SK-N-SH treated with all-trans-retinoic acid at 6 μM for 48 hours (cell line): ENCODE data around the gene PEX16.

ENCODE experiments used
- ARNTL ChIP-seq: fragments of 450-650 bp; formaldehyde crosslinking; IDR thresholded peaks from 2 replicates; pipeline ENCODE4 v1.5.0; 2020; ENCODE audit warnings: low read depth, mild to moderate bottlenecking, moderate library complexity, borderline replicate concordance
- CREB5 ChIP-seq: fragments of 250-450 bp; sonication (Bioruptor Pico); IDR thresholded peaks from 2 replicates; pipeline ENCODE4 v1.5.1; 2020; ENCODE audit warnings: low read depth, mild to moderate bottlenecking, moderate library complexity
- ISL1 ChIP-seq: fragments of 250-450 bp; sonication (Bioruptor Pico); IDR thresholded peaks from 2 replicates; pipeline ENCODE4 v2.1.2; 2022; ENCODE audit warnings: mild to moderate bottlenecking, moderate library complexity
- PATZ1 ChIP-seq: fragments of 250-450 bp; sonication (Bioruptor Pico); IDR thresholded peaks from 2 replicates; pipeline ENCODE4 v1.8.0; 2020; ENCODE audit warnings: mild to moderate bottlenecking, moderate library complexity, borderline replicate concordance
- TF ChIP-seq, protein P1 (sequence below): fragments of 250-450 bp; sonication (Bioruptor Pico); IDR thresholded peaks from 2 replicates; pipeline ENCODE4 v1.5.0; 2020; ENCODE audit warnings: mild to moderate bottlenecking, moderate library complexity
- TF ChIP-seq, protein P2 (sequence below): fragments of 250-450 bp; sonication (Bioruptor Pico); IDR thresholded peaks from 2 replicates; pipeline ENCODE4 v1.8.0; 2021; ENCODE audit warnings: low read depth, mild to moderate bottlenecking, moderate library complexity, borderline replicate concordance

DNA sequence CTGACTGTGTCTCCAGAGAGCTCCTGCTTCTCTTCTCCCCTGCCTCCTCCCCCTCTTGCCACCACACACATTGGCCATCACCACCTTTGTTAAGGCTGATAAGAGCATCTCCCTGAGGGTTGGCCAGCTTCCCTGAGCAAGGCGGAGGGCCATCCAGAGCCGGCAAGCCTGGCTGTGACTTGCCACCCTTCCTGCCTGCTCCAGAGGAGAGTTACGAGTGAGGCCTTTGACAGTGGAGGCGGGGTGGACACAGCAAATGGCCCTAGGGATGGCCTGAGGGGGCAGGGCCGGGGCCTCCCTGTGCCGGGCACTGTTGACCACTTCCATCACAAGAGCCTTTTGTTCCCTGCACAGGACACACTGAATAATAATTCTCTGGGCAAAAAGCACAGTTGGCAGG is 16.1 kb downstream of the PEX16 start:
- TF ChIP-seq CREB5 (CRISPR knock-in tag) (no peak), ISL1 (no peak), PATZ1 (CRISPR knock-in tag) (no peak), ARNTL (CRISPR knock-in tag) (no peak)
- TF ChIP-seq, protein P1, sequence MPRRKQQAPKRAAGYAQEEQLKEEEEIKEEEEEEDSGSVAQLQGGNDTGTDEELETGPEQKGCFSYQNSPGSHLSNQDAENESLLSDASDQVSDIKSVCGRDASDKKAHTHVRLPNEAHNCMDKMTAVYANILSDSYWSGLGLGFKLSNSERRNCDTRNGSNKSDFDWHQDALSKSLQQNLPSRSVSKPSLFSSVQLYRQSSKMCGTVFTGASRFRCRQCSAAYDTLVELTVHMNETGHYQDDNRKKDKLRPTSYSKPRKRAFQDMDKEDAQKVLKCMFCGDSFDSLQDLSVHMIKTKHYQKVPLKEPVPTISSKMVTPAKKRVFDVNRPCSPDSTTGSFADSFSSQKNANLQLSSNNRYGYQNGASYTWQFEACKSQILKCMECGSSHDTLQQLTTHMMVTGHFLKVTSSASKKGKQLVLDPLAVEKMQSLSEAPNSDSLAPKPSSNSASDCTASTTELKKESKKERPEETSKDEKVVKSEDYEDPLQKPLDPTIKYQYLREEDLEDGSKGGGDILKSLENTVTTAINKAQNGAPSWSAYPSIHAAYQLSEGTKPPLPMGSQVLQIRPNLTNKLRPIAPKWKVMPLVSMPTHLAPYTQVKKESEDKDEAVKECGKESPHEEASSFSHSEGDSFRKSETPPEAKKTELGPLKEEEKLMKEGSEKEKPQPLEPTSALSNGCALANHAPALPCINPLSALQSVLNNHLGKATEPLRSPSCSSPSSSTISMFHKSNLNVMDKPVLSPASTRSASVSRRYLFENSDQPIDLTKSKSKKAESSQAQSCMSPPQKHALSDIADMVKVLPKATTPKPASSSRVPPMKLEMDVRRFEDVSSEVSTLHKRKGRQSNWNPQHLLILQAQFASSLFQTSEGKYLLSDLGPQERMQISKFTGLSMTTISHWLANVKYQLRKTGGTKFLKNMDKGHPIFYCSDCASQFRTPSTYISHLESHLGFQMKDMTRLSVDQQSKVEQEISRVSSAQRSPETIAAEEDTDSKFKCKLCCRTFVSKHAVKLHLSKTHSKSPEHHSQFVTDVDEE (CRISPR knock-in tag), result no peak
- TF ChIP-seq, protein P2, sequence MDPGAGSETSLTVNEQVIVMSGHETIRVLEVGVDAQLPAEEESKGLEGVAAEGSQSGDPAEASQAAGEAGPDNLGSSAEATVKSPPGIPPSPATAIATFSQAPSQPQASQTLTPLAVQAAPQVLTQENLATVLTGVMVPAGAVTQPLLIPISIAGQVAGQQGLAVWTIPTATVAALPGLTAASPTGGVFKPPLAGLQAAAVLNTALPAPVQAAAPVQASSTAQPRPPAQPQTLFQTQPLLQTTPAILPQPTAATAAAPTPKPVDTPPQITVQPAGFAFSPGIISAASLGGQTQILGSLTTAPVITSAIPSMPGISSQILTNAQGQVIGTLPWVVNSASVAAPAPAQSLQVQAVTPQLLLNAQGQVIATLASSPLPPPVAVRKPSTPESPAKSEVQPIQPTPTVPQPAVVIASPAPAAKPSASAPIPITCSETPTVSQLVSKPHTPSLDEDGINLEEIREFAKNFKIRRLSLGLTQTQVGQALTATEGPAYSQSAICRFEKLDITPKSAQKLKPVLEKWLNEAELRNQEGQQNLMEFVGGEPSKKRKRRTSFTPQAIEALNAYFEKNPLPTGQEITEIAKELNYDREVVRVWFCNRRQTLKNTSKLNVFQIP, result no peak
